NOMO-1 (cell line): ENCODE data around the gene CCDC60.

Experiments used
- DNase-seq, 2 experiments: peaks; one replicate each; lab custom pipeline; 2025; ENCODE audit not compliant: unreplicated experiment in 2 of 2; lab: John Stamatoyannopoulos, UW

CCDC60 gene

DNA sequence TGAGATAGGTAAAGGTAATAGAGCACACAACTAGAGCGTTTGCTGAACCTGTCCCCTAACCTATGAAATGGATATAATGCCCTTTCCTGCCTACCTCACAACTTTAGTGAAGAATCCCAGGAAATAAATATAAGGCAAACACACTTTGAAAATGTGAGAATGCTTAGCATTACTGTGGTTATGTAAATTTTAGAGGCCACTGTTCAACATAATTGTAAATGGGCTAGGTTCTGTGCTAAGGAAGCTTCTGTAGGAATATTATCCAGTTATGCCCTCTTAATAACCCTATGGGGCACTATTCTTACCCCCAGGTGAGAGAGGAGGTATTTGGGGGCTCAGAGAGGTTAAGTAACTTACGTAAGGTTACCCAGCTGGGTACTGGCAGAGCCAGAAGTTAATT is 166.5 kb downstream of the CCDC60 start:
- DNase-seq: no peak

DNA sequence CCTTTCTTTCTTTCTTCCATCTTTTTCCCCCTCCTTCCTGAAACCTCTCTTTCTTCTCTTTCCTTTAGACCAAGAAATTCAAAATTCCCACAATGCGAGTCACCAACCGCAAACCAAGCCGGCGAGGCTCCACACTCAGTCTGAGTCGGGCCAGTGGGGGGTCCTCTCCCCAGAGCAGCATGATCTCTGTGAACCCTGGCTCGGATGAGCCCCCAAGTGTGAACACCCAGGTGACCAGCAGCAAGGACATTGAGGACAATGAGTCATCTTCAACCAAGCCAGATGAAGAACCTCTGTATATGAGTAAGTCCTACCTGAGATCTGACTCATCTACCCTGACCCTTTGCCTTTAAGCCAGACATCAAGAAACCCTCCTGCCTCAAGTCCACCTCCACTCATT is 170.5 kb downstream of the CCDC60 start:
- DNase-seq: no peak

DNA sequence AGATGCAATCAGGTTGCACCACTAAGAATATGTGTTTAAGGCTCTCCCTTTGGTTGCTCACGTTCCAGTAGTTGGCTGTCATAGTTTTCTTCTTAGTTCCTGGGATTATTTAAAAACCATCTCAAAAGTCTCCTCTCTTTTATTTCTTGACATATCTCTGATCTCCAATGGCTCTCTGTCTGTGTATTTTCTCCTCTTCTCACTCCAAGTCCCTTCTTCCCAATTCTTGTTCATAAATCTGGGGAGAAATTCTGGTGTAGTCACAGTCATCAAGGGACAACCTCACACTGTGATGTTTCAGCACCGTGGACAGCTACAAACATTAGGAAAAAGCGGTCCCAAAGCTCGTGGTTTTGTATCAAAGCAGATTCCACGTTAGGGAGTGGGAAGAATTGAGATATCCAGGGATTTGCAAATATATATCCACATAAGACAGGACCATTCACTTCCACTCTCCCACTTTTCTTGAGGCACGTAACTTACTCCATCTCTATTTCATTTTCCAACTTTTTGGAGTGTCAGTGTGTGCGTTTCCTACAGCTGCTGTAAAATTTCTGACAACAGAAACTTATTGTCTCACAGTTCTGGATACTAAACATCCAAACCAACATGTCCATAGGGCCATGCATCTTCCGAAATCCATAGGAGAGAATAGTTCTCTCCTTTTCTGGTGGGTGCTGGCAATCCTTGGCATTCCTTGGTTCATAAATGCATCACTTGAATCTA is 178.4 kb downstream of the CCDC60 start:
- DNase-seq: no peak

DNA sequence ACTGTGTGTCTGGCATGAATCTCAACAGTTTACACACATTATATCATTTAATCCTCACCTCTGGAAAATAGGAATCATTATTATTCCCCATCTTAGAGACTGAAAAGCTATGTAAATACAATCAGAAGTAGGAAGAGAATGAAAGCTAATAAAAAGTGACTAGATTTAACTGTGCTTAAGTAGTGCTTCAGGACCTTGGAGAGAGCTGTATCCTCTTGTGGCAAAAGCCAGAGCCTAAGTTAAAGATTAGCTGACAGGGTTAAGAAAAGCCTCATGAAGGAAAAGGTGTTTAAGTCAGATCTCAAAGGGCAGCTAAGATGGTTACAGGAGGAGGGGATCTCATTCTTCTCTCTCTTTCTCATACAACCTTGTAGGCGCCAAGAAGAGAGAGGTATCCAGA is 193.7 kb downstream of the CCDC60 start:
- DNase-seq: no peak

DNA sequence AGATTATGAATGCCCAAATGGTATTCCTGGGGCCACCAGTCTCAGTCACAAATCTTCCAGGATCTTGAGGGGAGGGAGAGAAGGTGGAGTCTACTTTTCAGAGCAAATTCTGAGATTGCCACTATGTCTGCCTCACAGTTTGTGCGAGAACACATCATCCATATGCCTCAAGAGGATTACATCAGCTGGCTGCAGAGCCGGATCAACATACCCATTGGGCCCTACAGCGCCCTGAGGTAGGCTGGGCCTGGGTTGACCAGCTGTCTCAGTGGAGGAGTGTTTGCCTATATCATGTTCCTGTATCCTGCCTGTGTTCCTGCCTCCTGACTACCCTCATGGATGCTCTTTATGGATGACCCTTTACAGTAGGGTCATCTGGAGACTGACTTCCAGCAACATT is 205.9 kb downstream of the CCDC60 start:
- no peak for DNase-seq

DNA sequence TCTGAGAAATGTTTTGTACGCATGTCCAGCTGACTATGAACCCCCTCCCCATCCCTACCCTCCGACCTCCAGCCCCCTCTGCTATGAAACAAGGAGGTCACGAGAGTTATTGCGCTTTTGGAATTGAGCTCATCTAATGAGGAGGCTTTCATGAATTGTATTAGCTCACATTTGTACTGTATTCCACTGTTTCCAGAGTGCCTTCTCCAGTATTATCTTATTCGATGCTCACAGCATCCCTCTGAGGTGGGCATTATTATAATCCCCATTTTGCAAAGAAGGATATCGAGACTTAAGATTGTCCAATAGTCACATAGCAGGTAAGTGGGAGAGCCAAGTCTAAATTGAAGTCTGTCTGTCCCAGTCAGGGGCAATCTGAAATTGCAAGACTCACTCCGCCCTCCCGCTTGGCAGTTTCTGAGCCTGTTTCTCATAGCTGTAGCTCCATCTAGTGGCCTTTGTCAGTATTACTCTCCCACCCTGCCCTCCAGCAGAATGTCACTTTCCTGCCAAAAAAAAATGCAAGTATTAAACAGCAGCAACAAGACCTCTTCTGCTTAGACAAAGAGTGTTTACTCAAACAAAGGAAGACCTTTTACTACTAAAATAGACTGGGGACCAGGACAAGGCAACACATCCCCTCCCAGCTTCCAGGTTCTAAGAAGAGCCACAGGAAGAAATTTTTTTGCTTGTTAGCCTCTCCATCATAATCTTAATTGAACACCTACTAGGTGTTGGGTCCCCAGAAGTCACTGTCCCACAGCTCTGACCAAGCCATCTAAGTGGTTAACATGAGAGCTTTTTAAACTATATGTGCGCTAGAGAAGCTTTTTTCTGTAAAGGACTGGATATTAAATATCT is 210.5 kb downstream of the CCDC60 start:
- DNase-seq: peak; percentile 12 to 42

DNA sequence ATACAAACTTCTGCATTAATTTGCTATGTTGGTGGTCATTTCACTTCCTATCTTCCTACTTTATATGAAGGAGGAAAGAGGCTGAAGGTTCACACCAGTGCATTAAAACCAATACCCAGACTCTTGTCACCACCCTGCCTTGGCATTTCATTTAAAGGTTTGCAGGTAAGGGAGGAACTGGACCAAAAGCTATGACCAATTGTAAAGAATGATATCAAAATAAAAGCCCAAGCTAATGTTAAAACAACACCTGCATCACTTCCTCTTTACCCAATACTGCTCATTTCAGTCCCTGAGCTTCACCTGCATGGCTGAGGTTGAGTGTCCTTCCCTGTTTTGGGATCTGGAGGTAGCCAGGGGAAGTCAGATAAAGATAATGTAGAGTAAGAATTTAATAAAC is 211.8 kb downstream of the CCDC60 start:
- DNase-seq: no peak

DNA sequence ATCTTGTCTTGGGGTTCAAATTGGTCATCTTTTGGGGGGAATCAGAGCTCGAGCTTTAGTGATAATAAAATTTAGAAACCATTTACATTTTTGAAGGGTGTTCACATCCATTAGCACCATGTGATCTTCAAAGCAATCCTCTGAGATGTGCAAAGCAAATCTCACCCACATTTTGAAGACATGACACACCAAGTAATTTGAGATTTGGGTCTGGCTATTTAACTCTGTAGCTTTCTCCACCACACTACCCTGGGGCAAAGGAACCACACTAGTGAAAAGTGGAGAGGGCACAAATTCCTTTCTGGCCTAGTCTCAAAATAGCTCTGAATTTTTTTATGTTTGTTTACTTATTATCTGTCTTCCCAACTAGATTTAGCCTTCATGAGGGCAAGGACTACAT is 212.5 kb downstream of the CCDC60 start:
- no peak for DNase-seq

DNA sequence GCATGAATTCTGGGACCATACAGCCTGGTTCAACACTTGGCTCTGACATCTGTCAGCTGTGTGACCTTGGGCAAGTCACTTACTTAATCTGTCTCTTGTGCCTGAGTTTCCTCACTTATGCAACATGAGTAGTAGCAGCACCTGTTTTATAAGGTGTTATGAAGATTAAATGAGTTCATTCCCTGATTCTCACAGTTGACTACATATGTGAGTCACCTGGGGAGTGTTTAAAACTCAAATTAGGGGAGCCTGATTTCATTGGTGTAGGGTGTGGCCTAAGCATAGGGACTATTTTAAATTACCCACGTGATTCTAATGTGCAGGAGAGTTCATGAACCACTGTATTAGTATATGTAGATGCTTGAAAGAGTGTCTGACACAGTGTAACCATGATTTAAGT is 222.3 kb downstream of the CCDC60 start:
- no peak for DNase-seq

DNA sequence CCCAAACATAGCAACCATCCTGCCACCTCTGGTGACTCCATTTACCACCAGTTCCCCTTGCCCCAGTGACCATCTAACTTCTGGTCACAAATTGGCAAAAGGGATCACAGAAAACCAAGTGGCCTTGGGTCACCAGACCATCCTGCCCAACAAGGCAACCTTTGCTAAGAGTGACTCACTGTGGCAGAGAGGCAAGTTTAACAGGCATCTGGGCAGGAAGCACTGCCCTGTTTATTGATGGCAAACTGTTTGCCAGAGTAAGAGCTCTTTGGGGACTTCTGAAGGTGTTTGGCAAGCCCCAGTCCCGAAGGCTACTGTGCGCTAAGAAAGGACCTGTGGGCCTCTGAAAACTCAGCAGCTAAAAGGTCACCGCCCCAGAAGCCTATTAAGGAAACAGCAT is 230.9 kb downstream of the CCDC60 start:
- no peak for DNase-seq

DNA sequence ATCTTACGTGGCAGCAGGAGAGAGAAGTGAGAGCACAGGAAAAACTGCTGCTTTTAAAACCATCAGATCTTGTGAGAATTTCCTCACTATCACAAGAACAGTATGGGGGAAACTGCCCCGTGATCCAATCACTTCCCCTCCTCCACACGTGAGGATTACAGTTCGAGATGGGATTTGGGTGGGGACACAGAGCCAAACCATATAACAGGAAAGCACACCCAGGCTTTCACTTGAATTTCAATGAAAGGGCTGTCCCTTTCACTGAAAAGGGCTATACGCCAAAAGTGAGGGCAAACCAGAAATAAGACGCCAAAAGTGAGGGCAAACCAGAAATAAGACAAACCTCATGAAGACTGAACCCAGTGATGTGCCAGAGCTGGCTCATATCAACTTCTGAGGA is 236.2 kb downstream of the CCDC60 start:
- no peak for DNase-seq

DNA sequence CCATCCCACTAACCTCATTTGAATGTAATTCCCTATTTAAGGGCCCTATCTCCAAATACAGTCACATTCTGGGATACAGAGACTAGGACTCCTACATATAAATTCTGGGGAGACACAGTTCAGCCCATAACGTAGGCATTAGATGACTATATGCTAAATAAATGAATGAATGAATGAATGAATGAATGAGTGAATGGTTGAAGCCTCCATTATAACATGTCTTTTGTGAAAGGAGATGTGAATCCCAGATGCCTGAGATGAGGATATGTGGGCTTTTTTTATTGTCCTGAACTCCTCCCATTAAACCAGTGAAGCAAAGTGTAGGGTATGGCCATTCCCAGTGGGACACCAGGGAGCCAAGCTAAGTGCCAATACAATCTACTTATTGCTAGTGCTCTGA is 238.6 kb downstream of the CCDC60 start:
- no peak for DNase-seq

DNA sequence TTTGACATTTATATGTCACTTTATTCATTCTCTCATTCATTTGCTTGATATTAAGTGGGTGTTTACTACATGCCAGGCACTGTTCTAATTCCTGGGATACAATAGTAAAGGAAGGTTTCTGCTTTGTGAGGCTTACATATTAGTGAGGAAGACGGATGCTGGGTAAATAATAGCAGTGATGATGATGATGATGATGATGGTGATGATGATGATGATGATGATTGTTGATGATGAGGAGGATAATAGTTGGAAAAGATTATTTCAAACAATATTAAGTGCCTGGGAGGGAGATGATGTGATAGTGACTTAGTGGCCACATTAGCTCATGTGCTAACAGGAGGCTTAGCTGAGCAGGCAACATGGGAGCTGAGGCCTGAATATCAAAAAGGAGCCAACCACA is 239.7 kb downstream of the CCDC60 start:
- no peak for DNase-seq

DNA sequence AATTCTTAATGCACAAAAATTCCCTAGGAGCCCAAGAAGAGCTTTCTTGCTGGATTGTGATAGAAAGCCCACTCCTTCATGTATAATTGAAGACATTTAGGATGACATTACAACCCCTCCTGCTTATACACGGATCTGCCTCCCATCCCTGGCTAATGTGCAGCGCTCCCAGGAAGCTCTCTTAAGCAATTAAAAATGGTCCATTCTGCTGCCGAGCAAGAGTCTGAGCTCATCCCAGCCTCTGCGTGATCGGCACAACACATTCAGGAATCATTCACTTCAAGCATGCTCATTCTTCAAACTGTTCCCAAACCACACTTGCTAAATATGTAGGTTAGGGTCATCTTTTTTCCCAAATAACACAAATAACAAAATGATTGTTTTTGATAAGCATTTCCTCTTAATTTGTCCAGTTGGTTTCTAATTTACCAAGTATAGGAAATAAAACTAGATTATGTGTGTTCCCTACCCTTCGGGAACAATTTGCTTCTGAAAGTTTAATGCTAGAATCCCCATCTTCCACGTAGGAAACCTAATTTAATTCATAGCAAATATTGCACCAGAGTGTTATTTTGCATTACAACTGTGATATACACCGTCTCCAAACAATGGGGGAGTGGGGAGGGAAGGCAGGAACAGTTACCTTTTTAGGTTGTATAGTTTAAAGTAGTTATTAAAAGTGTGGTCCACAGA is 241.7 kb downstream of the CCDC60 start:
- no peak for DNase-seq

DNA sequence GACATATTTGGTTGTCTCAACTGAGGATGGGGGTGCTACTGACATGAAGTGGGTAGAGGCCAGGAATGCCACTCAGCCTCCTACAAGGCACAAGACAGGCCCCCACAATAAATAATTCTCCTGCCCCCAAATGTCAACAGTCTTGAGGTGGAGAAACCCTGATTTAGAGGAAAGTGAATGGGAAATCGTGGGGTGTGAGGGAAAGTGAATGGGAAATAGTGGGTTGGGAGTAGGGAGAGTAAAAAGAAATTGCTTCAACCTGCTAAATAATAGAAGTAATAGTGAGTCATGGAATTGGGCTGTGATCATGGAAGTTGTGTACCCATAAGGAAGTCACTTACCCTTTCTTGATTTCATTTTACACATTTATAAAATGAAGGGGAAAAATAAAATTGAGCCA is 242.4 kb downstream of the CCDC60 start:
- no peak for DNase-seq

DNA sequence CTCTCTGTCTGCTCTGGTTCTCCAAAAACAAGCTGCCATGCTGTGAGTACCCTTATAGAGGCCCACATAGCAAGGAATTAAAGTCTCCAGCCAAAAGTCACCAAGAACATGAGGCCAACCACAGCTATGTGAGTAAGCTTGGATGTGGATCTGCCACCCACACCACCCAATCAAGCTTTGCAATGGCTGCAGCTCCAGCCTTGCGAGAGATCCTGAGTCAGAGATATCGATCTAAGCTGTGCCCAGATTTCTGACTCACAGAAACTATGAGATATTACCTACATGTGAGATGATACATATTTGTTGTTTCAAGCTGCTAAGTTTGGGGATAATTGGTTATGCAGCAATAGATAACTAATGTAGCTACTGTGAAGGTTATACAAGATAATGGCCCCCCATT is 243.6 kb downstream of the CCDC60 start:
- DNase-seq: no peak

DNA sequence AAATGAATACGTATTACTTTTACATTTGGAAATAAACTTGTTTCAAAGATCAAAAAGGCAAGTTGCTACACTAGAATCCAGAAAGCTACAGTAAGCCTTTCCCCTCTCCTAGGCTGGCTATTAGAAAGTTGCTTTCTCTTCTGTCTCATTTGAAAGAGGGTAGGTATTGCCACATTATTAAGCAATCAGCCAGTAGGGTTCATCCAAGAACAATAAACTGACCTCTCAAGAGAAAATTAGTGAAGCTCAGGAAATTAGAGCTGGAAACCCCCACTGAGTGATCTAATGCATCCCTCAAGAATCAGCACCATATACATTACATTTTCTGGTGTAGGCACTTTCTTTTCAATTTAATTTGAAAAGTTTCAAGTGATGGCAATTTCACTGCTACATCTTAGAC is 254.6 kb downstream of the CCDC60 start:
- DNase-seq: peak; percentile 11 to 40

DNA sequence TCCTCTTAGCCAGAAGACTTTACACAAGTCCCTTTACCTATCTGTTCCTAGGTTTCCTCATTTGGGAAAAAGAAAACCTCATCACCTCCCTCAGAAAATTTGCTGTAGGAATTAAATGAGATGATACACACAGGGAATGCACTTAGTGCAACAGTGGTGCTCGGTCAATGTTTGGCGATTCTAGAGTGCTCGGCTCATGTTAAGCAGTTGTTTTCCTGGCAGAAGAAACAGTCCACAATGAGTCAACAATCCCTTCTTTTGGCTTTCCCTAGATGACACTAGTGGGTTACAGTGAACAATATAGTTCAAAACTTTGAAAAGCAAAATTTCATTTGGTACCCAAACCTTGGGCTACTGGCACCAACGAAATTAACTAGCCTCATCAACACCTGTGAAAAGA is 255.1 kb downstream of the CCDC60 start:
- no peak for DNase-seq
